GM18507 (cell line): ENCODE measurements around the gene UGT1A10.

Experiments
- DNase-seq: peaks from one replicate; pipeline ENCODE4 v3.0.0; 2011; ENCODE audit warnings: low read depth; ENCODE audit not compliant: insufficient read length; ENCODE audit errors: extremely low spot score
- FAIRE-seq: peaks from 2 replicates; lab custom pipeline; 2011; peaks lifted over from hg19 to GRCh38; lab: Jason Lieb, UNC

UGT1A10 gene

DNA sequence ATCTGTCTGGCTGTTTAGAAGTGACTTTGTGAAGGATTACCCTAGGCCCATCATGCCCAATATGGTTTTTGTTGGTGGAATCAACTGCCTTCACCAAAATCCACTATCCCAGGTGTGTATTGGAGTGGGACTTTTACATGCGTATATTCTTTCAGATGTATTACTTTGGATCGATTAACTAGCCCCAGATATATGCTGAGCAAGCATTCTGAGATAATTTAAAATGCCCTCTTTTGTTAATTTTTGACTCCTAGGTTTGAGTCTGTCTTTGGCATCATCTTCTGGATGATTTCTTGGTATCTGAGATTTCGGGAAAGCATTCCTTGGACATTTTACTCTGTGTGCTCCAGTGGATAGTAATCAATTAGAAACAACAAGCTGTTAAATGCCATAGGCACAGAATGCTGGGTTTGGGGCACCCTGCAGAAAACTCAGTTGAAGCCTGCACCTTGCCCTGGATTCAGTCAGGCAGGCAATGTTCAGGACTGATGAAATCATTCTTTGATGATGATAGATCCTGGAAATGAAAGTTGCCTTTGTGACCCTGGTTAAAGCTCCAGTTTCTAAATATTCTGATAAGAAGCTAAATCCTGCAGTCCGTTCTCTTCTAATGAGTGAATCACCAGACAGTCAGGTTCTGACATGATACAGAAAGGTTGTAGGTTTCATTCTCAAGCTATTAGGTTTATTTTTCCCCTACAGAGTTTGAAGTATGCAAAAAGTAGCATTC is 125.0 kb downstream of the UGT1A10 start:
- DNase-seq (no peak), FAIRE-seq (no peak)

DNA sequence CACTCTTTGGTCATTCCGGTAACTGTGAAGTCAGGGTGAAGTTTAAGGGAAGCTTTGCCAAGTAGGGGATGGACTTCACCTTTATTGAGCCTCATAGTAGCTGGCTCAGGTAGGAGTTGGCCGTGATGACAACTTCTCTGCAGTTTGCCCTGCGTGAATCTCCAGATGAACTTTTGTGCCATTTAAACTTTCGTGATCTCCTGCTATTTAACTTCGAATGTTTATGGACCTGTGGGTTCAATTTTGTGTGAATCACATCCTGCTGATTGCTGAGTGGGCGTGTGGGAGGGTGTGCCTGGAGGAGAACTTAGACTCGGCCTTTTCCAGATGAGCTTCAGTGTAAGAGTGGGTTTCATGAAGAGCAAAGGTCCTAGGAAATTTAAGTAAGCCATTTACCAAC is 128.0 kb downstream of the UGT1A10 start:
- DNase-seq (no peak), FAIRE-seq (no peak)

DNA sequence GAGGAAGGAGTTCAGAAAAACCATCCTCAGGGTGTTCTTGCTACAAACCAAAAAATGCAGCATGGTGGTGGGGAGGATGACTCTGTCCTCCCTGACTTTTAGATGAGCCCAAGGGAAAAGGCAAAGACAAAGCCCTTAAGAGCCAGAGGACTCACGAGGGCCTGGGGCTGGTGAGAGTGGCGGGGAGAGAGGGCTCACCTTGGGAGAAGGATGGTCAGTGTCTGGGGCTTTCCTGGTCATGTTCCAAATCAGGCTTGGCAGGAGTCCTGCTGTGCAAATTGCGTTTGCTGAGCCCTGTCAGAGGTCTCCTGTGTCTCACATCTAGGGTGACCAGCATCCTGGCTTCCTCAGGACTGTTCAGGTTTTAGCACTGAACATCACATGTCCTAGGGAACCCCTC is 128.5 kb downstream of the UGT1A10 start:
- no peak for FAIRE-seq
- no peak for DNase-seq

DNA sequence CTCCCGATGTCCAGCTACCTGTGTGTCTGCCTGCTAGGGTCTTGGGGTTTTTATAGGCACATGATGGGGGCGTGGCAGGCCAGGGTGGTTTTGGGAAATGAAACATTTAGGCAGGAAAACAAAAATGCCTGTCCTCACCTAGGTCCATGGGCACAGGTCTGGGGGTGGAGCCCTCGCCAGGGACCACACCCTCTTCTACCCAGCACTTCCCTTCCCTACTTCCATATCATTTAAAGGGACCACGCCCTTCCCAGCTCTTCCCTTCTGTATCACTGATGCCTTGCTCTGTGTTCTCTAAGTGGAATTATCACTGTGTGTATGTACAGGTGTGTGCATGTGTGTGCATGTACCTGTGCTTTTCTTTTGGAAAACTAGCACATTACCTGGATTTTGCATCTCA is 130.2 kb downstream of the UGT1A10 start:
- DNase-seq: no peak
- FAIRE-seq: no peak

DNA sequence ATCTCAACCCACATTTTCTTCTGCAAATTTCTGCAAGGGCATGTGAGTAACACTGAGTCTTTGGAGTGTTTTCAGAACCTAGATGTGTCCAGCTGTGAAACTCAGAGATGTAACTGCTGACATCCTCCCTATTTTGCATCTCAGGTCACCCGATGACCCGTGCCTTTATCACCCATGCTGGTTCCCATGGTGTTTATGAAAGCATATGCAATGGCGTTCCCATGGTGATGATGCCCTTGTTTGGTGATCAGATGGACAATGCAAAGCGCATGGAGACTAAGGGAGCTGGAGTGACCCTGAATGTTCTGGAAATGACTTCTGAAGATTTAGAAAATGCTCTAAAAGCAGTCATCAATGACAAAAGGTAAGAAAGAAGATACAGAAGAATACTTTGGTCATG is 131.8 kb downstream of the UGT1A10 start:
- FAIRE-seq (no peak), DNase-seq (no peak)

DNA sequence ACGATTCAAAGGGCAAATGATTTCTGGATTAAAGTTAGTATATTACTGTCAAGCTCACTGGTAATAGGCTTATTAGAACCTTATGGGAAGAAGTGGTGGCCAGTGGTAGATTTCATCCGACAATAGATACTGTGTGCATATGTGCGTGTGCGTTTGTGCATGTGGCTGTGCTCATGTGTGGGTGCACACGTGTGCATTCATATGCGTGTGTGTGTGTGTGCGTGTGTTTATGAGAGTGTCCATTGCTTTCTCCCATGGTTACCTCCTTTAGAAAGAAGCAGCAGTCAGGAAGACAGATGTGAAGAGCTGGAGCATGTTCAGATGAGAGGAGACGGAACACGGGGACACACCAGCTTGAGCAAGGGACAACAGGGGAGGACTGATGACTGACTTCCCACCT is 133.0 kb downstream of the UGT1A10 start:
- FAIRE-seq (no peak), DNase-seq (no peak)

DNA sequence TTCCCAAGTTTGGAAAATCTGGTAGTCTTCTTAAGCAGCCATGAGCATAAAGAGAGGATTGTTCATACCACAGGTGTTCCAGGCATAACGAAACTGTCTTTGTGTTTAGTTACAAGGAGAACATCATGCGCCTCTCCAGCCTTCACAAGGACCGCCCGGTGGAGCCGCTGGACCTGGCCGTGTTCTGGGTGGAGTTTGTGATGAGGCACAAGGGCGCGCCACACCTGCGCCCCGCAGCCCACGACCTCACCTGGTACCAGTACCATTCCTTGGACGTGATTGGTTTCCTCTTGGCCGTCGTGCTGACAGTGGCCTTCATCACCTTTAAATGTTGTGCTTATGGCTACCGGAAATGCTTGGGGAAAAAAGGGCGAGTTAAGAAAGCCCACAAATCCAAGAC is 135.9 kb downstream of the UGT1A10 start:
- DNase-seq (no peak), FAIRE-seq (no peak)

DNA sequence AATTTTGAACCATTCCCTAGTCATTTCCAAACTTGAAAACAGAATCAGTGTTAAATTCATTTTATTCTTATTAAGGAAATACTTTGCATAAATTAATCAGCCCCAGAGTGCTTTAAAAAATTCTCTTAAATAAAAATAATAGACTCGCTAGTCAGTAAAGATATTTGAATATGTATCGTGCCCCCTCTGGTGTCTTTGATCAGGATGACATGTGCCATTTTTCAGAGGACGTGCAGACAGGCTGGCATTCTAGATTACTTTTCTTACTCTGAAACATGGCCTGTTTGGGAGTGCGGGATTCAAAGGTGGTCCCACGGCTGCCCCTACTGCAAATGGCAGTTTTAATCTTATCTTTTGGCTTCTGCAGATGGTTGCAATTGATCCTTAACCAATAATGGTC is 136.3 kb downstream of the UGT1A10 start:
- DNase-seq (no peak), FAIRE-seq (no peak)

DNA sequence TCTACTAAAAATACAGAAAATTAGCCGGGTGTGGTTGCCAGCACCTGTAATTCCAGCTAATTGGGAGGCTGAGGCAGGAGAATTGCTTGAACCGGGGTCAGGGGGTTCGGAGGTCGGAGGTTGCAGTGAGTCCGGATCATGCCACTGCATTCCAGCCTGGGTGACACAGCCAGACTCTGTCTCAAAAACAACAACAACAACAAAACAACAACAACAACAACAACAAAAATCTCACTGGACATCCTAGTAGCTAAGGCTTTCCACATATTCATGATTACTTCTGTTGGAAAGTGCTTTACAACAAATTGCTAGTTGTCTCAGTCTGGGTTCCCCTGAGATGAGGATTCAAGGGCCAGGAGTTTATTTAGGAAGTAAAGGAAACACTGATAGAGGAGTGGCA is 137.6 kb downstream of the UGT1A10 start:
- FAIRE-seq (no peak), DNase-seq (no peak)

DNA sequence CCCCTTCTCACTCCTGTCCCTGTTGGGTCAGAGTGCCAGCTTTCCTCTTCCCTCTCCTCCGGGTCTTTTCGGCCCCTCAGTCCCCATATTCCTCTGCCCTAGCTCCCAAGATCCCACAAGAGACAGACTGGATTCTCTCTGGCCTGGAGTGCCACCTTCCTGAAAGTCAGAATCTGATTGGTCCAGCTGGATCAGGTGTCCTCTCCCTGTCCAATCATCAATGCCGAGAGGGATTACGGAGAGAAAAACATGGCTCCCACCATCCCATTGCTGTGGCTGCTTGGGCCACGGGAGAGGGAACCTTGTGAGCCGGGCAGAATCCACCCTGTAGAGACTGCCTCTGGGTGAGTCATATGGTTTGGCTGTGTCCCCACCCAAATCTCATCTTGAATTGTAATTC is 139.2 kb downstream of the UGT1A10 start:
- FAIRE-seq: no peak
- no peak for DNase-seq

DNA sequence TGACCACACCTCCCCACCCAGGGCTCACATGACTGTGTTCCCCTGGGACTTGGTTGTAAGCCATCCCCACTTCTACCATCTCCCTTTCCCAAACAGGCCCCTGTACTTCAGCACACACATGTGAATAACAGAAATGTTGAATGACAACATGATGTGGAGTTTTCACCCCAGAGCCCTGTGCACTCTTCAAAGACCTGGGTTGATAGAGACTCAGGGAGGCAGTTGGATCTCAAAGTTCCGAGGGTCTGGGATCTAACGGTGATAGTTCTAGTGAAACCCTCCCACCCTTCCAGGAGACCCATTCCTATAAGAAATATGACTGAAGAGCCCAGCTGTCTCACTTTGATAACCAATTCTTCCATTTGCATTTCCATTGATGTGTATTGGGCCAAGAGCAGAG is 141.8 kb downstream of the UGT1A10 start, which contains the start of gene MROH2A:
TSS of gene MROH2A (plus strand) at position 301 of the 400 bp plus-strand sequence. CDS start 1,029 bp downstream, outside the sequence.
- no peak for DNase-seq
- no peak for FAIRE-seq

DNA sequence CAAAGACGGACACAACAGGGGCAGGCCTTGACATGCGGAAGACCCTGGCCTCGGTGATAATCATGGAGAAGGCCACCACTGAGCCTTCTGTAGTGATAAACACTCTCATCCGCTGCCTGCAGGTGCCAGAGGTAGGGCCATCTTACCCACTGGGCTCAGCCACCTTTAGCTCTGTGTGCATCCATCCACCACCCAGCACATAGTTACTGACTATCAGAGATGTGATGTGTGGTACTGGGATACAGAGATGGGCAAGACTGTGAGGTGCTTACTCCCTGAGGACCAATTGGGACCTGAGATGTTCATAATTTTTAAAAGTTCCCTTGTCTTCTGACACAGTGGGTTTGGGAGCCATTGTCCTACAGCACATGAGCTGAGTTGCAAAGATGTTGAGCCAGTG is 143.5 kb downstream of the UGT1A10 start:
- FAIRE-seq (no peak), DNase-seq (no peak)

DNA sequence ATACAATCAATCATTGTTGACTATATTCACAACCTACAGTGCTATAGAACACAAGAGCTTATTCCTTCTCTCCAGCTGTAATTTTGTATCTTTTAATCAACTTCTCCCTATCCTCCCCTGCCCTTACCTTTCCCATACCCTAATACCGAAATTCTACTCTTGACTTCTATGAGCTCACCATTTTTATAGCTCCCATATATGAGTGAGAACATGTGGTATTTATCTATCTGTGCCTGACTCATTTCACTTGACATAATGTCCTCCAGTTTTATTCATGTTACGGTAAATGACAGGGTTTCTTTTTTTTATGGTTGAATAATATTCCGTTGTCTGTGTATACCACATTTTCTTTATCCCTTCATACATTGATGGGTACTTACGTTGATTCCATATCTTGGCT is 144.5 kb downstream of the UGT1A10 start:
- no peak for DNase-seq
- no peak for FAIRE-seq

DNA sequence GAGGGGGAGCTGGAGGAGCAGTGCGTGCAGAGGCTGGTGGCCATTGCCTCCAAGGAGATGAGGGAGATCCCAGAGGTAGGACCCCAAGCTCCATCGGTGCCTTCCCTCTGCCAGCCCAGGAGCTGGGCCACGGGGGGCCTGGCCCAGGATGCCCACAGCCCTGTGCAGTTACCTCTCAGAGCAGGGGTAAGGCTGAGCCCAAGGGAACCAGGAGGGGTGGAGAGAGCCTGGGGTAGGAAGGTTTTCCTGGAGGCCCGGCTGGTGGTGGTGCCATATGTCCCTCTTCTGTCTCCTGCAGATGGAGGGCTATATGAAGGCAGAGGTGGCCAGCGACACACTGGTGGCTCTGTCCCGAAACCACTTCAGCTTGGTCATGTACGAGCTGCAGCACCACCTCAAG is 153.3 kb downstream of the UGT1A10 start:
- FAIRE-seq (no peak), DNase-seq (no peak)

DNA sequence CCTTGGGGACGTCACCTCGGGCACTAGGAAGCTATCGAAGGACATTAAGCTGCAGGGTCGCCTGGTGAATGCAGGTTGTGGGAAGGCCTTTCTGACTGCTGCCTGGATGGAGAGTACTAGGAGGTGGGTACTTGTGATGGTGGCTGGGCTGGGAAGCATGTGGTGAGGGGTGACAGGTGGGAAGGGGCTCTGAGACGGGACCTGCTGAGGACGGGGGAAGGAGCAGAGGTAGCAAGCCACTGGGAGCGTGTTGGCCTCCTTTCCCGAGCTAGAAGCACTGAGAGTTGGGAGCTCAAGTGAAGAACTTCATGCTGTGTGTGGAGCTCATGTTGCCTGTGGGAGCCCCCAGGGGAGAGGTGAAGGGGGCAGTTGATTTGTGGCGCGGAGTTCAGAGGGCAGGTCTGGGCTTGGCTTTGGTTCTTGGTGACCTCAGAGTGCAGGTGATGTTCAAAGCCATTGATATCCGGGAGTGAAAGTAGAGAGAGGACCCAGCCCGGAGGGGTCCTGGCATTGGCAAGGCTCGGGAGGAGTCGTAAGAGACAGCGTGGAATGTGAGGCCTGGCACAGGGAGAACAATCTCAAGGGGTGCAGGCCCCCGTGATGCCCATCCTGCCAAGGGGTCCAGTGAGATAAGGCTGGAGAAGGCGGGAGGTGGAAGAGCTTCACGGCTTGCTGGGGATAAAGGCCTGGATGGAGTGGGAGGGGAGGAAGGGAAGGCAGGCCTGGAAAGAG is 155.1 kb downstream of the UGT1A10 start:
- FAIRE-seq (no peak), DNase-seq (no peak)

DNA sequence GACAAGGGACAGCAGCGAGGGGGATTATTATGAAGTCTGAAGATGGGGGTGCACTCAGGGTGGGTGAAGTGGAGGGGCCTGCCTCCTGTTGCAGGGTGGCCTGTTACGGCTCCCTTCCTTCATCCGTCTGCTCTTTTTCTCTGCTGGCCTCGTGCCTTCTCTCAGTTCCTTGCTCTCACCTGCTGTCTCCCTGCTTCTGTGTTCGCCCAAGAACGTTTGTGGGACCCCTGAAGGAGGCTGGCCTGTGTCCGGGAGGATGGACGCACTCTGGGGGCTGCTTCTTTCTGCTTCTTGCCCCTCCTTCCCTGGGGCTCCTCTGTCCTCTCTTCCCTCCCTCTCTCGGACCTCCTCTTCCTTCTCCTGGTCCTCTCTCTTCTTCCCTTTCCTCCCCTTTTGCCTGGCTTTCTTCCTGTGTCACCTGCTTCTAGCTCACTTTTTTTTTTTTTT is 155.7 kb downstream of the UGT1A10 start:
- FAIRE-seq (no peak), DNase-seq (no peak)

DNA sequence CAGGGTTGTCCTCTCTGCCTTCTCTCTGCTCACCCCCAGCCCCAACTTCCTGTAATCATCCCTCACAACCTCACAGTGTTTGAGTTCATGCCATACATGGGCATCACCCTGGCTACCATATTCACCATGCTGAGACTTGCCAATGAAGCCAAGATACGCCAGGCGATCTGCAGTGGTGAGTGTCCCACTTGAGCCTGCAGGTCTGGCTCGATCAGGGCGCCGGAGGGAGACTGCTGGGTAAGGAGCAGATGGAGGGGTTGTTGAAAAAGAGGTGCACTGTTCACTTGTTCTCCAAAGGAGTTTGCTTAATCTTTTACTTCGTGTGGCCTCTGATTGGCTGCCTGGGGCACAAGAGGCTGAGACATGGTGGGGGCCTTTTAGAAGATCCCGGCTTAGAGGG is 156.5 kb downstream of the UGT1A10 start:
- no peak for FAIRE-seq

DNA sequence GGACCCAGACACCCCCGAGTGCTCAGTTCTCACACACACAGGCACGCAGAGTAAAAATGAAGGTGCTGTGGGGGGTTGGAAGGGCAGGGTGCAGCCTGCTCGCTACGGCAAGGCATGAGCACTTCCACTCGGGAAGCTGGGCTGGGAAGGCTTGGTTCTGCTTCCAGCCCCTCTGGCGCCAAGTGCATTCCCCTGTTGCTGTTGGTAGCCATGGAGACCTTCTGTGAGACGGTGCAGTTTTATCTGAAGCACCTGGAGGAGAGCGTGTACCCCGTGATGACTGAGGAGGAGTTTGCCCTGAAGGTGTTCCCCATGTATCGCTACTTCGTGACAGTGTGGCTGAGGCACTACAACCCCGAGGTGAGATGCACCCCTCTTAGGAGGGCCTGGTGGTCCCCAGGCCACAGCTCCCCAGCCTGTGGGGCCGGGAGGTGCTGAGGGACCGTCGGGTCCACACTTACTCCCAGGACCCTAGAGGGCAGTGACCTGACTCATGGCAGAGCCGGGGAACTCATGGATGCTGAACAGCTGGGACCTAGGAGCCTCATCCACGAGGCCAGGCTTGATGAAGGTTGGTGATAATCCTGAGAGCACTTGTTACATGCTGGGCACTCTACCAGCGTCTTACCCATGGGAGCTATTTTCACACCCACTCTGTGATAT is 157.3 kb downstream of the UGT1A10 start:
- DNase-seq (no peak), FAIRE-seq (no peak)

More for the DNA sequence above, 156.5 kb downstream of the UGT1A10 start:
- DNase-seq: no peak

DNA sequence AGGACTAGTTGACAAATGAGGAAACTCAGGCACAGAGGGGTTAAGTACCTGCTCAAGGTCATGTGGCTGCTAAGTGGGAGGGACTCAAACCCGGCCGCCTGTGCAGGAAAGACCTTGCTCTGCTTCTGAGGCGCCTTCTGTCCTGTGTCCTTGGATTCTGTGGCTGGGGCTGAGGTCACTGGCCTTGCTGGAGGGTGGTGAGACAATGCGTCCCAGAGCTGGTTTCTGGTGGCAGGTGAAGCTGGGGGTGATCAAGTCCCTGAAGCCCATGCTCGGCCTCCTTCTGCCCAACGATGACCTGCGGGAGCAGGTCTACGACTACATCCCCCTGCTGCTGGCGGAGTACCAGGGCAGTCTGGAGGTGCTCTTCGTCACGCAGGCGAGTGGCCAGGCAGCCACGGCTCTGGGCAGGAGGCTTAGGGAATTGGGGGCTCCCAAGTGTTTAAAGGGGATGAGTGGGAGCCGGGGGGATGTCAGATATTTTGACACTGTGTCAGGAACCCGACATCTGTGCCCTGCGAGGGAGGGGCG is 157.9 kb downstream of the UGT1A10 start:
- DNase-seq: no peak
- FAIRE-seq: no peak

DNA sequence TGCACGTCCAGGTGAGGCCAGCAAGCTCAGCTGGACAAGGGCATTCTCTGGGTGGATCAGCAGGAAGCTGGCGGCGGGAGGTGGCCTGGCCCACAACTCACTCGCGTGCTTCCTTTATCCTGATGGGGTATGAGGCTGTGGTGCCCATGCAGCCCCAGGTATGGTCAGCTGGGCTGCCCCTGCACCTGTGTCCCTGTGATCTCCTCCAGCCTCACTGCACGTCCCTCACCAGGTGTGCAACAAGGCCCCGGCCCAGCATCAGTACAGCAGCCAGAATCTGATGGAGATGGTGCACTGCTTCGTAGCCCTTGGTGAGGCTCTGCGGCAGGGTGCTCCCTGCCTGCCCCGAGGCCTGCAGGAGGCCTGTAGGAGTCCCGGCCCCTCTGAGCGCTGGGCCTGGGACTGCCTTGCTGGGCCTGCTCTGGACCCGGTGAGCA is 159.5 kb downstream of the UGT1A10 start:
- no peak for DNase-seq
- FAIRE-seq: no peak
